Kidney epithelial cell (primary cell): ENCODE data around the gene ZFP3. TPM values are rescaled to one million over a fixed set of nuclear protein-coding genes. Genes with fewer than 3 reads are reported as not detected.
A peak's percentile ranks its signal among the peaks of the same experiment; 100 is the strongest.
"Not testable (repeated sequence)": the region's sequence is repeated elsewhere in the genome, so short reads cannot be mapped to it uniquely, and the experiment has no call there.

Experiments
- DNase-seq: peaks from one replicate; pipeline ENCODE4 v3.0.0-alpha.2; 2010; ENCODE audit warnings: low read depth
- H3K27me3 ChIP-seq: 2 replicates; pipeline ENCODE4 v1.6.0; 2011; ENCODE audit warnings: low read length; ENCODE audit not compliant: control insufficient read depth, insufficient read depth
- H3K36me3 ChIP-seq: 2 replicates; pipeline ENCODE4 v1.5.1; 2011; ENCODE audit warnings: low read length; ENCODE audit not compliant: control insufficient read depth, insufficient read depth
- H3K4me3 ChIP-seq: 2 replicates; pipeline ENCODE4 v1.5.1; 2011; ENCODE audit warnings: low read depth, mild to moderate bottlenecking, control low read depth, low read length
- CTCF ChIP-seq: IDR thresholded peaks from 2 replicates; pipeline ENCODE4 v1.5.1; 2011; ENCODE audit warnings: mild to moderate bottlenecking, moderate library complexity, low read length, control low read depth, inconsistent platforms; ENCODE audit not compliant: insufficient read depth, poor library complexity, severe bottlenecking
- total RNA-seq: library from RNA; depleted of rRNA; stranded (reverse); fragments of >200 nt; gene quantifications from 2 replicates; pipeline ENCODE4 v1.2.3, GENCODE V29; 2015

ZFP3 gene
- total RNA-seq, 1 donor from 2014 or later: 4.8 TPM

GRCh38 chr17:5068236-5068635, 10.0 kb upstream of the ZFP3 start:
- TF ChIP-seq CTCF: no peak
- H3K4me3 ChIP-seq: no peak overlapping the region
- no peak for DNase-seq
- no peaks in the 10 kb centered on the region for H3K36me3 ChIP-seq
- H3K27me3 ChIP-seq: no peaks in the 10 kb centered on the region

- no peak for DNase-seq
- TF ChIP-seq CTCF: no peak
- Histone ChIP-seq H3K36me3 (no peaks in the 10 kb centered on the region), H3K4me3 (no peak overlapping the region), H3K27me3 (no peaks in the 10 kb centered on the region)
Measured at GRCh38 chr17:5069724-5070123, 8.5 kb upstream of the ZFP3 start.

- H3K27me3 ChIP-seq, DNase-seq: not testable (repeated sequence)
Measured at GRCh38 chr17:5075472-5075871, 2.8 kb upstream of the ZFP3 start.

DNA sequence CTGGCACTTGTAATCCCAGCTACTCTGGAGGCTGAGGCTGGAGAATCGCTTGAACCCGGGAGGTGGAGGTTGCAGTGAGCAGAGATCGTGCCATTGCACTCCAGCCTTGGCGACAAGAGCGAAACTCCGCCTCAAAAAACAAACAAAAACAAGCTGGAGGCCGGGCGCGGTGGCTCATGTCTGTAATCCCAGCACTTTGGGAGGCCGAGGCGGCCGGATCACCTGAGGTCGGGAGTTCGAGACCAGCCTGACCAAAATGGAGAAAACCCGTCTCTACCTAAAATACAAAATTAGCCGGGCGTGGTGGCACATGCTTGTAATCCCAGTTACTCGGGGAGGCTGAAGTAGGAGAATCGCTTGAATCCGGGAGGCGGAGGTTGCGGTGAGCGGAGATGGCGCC, 992 bp upstream of the ZFP3 start:
- H3K36me3 ChIP-seq, H3K27me3 ChIP-seq, DNase-seq, H3K4me3 ChIP-seq: not testable (repeated sequence)

More at GRCh38 chr17:5075472-5075871, 2.8 kb upstream of the ZFP3 start:
- not testable (repeated sequence) for H3K4me3 ChIP-seq, H3K36me3 ChIP-seq

DNA sequence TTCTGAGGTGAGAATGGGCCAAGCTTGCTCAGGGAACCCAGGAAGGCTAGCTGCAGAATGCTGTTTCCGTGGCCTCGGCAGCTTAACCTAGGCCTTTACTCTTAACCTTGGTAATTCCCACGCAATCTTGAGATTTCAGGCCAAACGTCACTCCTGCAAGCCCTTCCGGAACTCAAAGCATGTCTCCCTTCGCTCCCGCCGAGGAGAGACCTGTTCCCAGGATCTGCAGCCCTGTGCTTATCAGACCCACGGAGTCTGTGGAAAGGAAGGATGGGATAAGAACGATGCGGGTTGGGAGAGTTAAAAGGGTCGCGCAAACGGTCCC, 524 bp upstream of the ZFP3 start:
- no peak for DNase-seq

DNA sequence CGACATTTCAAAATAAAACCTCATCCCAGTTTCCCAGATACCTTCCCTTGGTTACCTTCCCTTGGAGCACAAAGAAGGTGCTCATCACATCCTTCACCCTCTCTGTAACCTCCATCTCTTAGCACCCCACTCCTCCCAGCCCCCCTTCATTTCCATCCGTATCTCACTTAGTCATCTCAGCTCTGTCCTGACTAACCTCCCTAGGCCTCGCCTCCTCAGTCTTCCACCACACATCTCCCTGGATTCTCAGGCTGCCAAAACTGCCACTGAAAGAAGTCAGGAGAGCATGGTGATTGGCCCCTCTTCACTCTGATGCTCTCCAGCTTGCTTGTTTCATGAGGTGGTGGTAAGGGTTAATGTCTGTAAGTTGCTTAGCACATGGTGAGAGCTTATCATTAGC, 2.3 kb downstream of the ZFP3 start:
- no peak overlapping the region for H3K4me3 ChIP-seq
- no peak for TF ChIP-seq CTCF
- no peaks in the 10 kb centered on the region for H3K36me3 ChIP-seq
- DNase-seq: no peak
- H3K27me3 ChIP-seq: no peaks in the 10 kb centered on the region

More for the DNA sequence above, 524 bp upstream of the ZFP3 start:
- H3K36me3 ChIP-seq: no peaks in the 10 kb centered on the region
- H3K4me3 ChIP-seq: peak overlapping the region; percentile 48
- no peaks in the 10 kb centered on the region for H3K27me3 ChIP-seq
- TF ChIP-seq CTCF: no peak

DNA sequence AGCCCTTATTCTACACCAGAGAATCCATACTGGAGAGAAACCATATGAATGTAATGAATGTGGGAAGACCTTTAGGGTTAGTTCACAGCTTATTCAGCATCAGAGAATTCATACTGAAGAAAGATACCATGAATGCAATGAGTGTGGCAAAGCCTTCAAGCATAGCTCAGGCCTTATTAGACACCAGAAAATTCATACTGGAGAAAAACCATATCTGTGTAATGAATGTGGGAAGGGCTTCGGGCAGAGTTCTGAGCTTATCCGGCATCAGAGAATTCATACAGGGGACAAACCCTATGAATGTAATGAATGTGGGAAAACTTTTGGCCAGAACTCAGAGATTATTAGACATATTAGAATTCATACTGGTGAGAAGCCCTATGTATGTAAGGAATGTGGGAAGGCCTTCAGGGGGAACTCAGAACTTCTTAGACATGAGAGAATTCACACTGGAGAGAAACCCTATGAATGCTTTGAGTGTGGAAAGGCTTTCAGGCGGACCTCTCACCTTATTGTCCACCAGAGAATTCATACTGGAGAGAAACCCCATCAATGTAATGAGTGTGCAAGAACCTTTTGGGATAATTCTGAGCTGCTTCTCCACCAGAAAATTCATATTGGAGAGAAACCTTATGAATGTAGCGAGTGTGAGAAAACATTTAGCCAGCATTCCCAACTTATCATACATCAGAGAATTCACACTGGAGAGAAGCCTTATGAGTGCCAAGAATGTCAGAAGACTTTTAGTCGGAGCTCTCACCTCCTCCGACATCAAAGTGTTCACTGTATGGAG, 14.1 kb downstream of the ZFP3 start:
- no peak for DNase-seq
- Histone ChIP-seq H3K27me3 (peaks cover 6% of the 10 kb centered on the region), H3K36me3 (no peaks in the 10 kb centered on the region), H3K4me3 (no peak overlapping the region)
- no peak for TF ChIP-seq CTCF
